Neural cell (in vitro differentiated cells): Measurements from ENCODE around the gene RTN4R.

Experiments
- CTCF ChIP-seq: fragments of 450-650 bp; IDR thresholded peaks from 2 replicates; pipeline ENCODE4 v1.5.1; 2014; ENCODE audit warnings: antibody characterized with exemption, mild to moderate bottlenecking, moderate library complexity; ENCODE audit not compliant: poor library complexity, severe bottlenecking
- EZH2 ChIP-seq: fragments of 200-600, 300-800 bp; shearing (Covaris generic), sonication (generic); IDR thresholded peaks from 2 replicates; pipeline ENCODE4 v1.6.1; 2014; ENCODE audit warnings: antibody characterized with exemption, low read length, borderline replicate concordance, mild to moderate bottlenecking; ENCODE audit not compliant: insufficient read depth, poor library complexity, severe bottlenecking
- POLR2AphosphoS5 ChIP-seq: IDR thresholded peaks from 2 replicates; pipeline ENCODE4 v1.6.1; 2012
- RAD21 ChIP-seq: fragments of 450-650 bp; conservative IDR thresholded peaks from 2 replicates; pipeline ENCODE4 v1.6.1; 2014; ENCODE audit warnings: antibody characterized with exemption, mild to moderate bottlenecking, moderate library complexity

- TF ChIP-seq CTCF: no peak
- TF ChIP-seq EZH2: no peak
- no peak for TF ChIP-seq POLR2AphosphoS5
- no peak for TF ChIP-seq RAD21
These were observed 3.3 kb downstream of the RTN4R start for GRCh38 chr22:20264614-20265452.
